Muscle of arm (tissue), 12 donors: ENCODE measurements around the gene KIF4B. TPM values are rescaled to one million over a fixed set of nuclear protein-coding genes. Genes with fewer than 3 reads are reported as not detected.

Source experiments
- DNase-seq: peaks from one replicate; pipeline ENCODE4 v3.0.0-alpha.2; 2013
- polyA plus RNA-seq, 12 donors: library from polyadenylated mRNA; unstranded; fragments of 120-200 nt; gene quantifications; one replicate each; pipeline ENCODE4 v1.2.1, GENCODE V29; 2013; ENCODE audit not compliant: insufficient read length in 12 of 12

KIF4B gene
- polyA plus RNA-seq, 12 donors = 0.05 to 0.17 (median 0.11) TPM; not detected in 2

DNA sequence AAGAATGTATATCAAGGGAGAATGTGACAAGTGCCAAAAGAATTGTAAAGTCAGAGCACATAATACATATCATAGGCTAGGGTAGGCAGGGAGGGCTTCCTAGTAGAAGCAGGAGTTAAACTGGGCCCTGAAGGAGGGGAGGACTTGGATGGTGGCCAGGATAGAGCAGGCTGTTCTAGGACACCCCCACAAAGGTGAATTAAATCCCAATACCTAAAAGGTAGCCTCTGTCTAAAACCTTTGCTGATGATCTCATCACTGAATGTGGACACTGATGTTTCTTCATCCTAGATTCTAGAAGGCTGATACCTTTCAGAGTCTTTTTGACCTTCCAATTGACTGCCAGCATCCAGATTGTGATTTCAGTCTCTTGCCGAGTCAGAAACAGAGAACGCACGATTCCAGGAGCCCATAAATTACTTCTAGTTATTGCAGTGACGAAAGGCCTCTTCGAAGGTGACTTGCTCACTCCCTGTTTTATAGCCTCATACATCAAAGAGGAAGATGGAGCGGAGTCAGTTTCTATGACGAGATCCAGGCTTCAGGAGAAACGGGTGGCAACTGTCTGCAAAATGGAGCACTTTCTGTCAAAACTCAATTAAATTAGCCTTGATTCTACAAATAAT is 43.2 kb downstream of the KIF4B start:
- no peak for DNase-seq

DNA sequence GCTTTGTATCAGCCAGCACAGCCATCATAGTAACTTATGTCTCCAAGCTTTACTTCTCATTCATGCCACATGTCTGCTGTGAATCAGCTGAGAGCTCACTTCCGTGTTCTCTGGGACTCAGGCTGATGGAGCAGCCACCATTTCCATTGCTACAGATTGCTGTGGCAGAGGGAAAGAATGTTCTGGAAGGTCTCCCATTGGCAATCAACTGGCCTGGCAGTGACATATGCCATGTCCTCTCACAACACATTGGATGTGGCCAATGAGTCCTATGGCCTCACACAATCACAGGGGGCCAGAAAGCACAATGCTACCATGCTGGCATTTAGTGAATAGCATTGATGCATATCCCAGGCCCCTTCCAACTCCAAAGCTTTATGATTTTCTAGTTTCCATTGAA is 44.1 kb downstream of the KIF4B start:
- DNase-seq = no peak

DNA sequence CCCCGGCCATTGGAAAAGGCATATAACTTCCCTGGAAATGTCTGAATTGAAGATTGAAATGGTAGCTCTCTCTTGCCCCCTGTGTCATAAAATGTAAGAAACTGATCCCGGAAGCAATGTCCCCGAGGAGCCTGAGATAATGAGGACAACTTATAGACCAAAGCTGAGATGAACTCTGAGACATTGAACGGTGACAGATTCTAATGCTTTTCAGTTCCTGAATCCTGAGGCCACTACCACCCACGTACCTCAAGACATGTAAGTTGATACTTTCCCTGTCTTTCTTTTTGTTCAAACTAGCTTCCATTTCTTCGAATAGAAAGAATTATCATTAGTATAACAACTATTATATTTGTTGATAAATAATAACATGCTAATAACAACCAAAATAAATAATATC is 51.0 kb downstream of the KIF4B start:
- DNase-seq = no peak

DNA sequence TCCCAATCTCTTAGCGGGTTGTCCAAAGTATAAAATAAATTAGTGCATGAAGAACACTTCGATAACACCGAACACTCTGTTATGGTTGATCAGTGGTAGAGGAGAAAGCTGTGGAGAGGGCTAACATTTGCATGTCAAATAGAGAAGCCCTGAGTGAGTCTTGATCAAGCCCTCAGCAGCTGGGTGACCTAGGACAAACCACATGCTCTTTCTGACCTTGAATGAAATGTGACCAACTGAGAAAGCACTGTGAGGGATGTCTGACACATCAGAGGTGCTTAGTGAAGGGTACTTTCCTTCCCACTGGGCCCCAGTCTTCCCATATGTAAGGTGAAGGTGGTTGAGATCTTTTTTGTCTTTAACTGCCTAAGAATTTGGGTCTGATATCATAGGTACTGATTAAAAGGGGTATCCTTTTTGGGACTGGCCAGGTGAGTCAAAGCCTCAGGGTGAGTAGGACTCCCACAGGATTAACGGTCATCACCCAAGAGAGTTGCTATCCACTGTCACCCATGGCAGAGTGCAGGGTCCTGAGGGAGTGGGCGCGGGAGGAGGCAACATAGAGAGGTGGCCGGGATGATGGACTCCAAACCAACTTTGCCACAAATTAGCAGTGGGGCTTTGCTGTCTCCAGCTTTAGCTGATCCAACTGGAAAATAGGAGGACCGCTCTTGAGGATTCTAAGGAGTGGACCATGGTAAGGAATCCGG is 53.5 kb downstream of the KIF4B start:
- DNase-seq = no peak

Other genes starting within 250 kb of the KIF4B start
- gene FAXDC2, start 163.2 kb upstream of the KIF4B start, polyA plus RNA-seq = 10 to 100 TPM in 10 of 12 donors, 1 to 10 TPM in 1, not detected in 1; 5.2 to 24.3 (median 14.9) TPM
- gene CNOT8, start 155.1 kb upstream of the KIF4B start, polyA plus RNA-seq = 10 to 100 TPM in 11 of 12 donors, not detected in 1; 29.8 to 49.0 (median 42.9) TPM
- gene GEMIN5, start 75.5 kb upstream of the KIF4B start, polyA plus RNA-seq = 10 to 100 TPM in 11 of 12 donors, not detected in 1; 16.7 to 21.6 (median 18.0) TPM
- 10 to 100 TPM in 11 of 12 donors, not detected in 1; 28.2 to 40.4 (median 34.7) TPM for gene MRPL22, start 72.7 kb upstream of the KIF4B start, polyA plus RNA-seq